OCI-LY1 (cell line): ENCODE data around the gene JAKMIP1.

Source experiments
- EZH2 ChIP-seq: fragments of 200-600 bp; sonication (generic), shearing (Covaris generic); IDR thresholded peaks from 2 replicates; pipeline ENCODE4 v1.8.0; 2017; ENCODE audit warnings: borderline replicate concordance, mixed run types, mild to moderate bottlenecking, antibody characterized with exemption, low read length, moderate library complexity, mixed read lengths
- TF ChIP-seq, protein P1 (sequence below): fragments of 200-600 bp; sonication (generic), shearing (Covaris generic); IDR thresholded peaks from 2 replicates; pipeline ENCODE4 v1.5.1; 2017; ENCODE audit warnings: mild to moderate bottlenecking, antibody characterized with exemption, low read length, moderate library complexity, mixed read lengths

DNA sequence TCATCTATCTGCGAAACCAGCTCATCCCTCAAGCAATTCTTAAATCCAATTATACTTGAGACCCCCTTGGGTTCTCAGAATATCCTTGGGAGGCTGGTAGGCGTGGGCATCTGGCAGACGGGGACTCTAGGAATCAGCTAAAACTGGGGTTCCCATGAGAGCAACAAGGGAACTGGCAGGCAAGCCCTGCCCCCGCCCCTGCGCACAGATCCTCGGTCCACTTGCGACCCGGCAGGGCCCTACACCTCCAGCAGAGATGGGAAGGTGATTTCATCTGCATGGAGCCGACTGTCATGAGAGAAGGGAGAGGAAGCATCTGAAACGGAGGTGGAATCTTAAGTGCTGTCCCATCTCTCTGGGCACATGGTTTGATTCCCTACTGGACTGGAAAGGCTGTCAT is 172.2 kb downstream of the JAKMIP1 start:
- TF ChIP-seq, protein P1, sequence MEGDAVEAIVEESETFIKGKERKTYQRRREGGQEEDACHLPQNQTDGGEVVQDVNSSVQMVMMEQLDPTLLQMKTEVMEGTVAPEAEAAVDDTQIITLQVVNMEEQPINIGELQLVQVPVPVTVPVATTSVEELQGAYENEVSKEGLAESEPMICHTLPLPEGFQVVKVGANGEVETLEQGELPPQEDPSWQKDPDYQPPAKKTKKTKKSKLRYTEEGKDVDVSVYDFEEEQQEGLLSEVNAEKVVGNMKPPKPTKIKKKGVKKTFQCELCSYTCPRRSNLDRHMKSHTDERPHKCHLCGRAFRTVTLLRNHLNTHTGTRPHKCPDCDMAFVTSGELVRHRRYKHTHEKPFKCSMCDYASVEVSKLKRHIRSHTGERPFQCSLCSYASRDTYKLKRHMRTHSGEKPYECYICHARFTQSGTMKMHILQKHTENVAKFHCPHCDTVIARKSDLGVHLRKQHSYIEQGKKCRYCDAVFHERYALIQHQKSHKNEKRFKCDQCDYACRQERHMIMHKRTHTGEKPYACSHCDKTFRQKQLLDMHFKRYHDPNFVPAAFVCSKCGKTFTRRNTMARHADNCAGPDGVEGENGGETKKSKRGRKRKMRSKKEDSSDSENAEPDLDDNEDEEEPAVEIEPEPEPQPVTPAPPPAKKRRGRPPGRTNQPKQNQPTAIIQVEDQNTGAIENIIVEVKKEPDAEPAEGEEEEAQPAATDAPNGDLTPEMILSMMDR = no peak
- TF ChIP-seq EZH2 = no peak
